ENCODE results near the gene CDH23. TPM values are rescaled to one million over a fixed set of nuclear protein-coding genes. Genes with fewer than 3 reads are reported as not detected.

Gene CDH23
- total RNA-seq, 1 experiment from 2014 or later = 7.8 TPM

DNA sequence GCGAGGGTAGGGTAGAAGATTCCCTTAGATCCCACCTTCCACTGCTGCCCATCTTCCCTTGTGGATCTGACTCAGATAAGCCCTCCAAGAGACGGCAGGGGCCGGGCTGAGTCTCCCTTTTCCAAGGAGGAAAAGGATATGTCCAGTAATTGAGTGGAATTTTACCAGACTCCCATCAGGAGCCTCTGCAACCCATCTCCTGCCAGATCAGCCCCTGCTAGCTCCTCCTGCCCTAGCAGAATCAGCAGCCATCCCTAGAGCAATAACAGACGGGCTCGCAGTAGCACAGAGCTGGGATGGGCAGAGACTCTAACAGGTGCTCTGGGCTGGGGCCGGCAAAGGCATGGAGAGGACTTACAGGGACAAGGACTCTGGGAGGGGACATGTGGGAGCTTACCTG is 249.3 kb downstream of the CDH23 start:
- ChIA-PET CTCF (interaction anchor here (0.6 kb wide), 1 partner anchor 708 kb away, joined by 3 read pairs; the partner anchor contains the start of gene DNAJB12), POLR2A (ENCODE audit: unreplicated experiment) (no interaction called here)
- no TSS peak for BruUV-seq (replicated peaks)

DNA sequence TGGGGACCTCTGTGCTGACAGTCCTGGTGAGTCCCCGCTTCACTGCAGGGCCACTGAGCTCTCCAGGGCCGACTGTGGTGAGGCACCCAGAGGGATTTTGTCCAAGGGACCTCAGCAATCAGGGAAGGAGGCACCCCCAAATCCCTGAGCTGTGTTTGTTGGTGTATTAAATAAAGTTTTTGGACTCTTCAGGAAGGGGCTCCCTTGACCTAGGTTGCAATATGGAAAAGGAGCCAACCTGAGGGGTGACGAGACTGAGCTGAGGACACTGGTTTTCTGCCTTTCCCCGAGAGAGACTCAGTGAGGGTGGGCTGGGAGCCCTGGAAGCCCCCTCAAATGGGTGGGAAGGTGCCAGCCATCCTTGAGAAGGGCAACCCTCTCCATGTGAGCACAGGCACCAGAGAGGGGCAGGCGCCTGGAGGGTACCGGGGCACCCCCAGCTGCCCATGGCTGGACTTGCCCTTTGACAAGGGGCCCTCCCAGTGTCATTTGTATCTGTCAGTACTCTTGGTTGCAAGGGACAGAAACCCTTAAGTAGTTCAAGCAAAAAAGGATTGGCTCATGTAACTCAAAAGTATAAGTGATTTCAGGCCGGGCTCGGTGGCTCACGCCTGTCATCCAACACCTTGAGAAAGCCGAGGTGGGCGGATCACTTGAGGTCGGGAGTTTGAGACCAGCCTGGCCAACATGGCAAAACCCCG is 250.0 kb downstream of the CDH23 start:
- no TSS peak for BruUV-seq (replicated peaks)
- H3K4me1 ChIP-seq (replicated peaks; ENCODE audit: insufficient read depth) = peaks cover 19% of the 10 kb centered on the region

More for the DNA sequence above, 249.3 kb downstream of the CDH23 start:
- Histone ChIP-seq H3K4me1 (replicated peaks; ENCODE audit: insufficient read depth) (peaks cover 19% of the 10 kb centered on the region), H3K27me3 (ENCODE audit: insufficient read depth, low read depth) (no peaks in the 10 kb centered on the region), H3K79me2 (ENCODE audit: low read depth) (no peaks in the 10 kb centered on the region), H3K9me3 (ENCODE audit: insufficient read depth, low read depth) (no peaks in the 10 kb centered on the region), H4K20me1 (ENCODE audit: insufficient read depth) (no peaks in the 10 kb centered on the region), H3K36me3 (ENCODE audit: low read depth) (no peaks in the 10 kb centered on the region), H3F3A (ENCODE audit: insufficient read depth, low read depth) (peaks cover 13% of the 10 kb centered on the region; the same call in 1 of the 2 replicates), H3K9me2 (ENCODE audit: insufficient read depth) (no peaks in the 10 kb centered on the region), H2AFZ (no peak overlapping the region), H3K4me2 (no peak overlapping the region), H3K4me3 (no peak overlapping the region), H3K27ac (no peak overlapping the region)
- no peak for TF ChIP-seq EZH2 (IDR thresholded peaks at IDR 0.05; ENCODE audit: low read depth)
- TF ChIP-seq, protein P1, sequence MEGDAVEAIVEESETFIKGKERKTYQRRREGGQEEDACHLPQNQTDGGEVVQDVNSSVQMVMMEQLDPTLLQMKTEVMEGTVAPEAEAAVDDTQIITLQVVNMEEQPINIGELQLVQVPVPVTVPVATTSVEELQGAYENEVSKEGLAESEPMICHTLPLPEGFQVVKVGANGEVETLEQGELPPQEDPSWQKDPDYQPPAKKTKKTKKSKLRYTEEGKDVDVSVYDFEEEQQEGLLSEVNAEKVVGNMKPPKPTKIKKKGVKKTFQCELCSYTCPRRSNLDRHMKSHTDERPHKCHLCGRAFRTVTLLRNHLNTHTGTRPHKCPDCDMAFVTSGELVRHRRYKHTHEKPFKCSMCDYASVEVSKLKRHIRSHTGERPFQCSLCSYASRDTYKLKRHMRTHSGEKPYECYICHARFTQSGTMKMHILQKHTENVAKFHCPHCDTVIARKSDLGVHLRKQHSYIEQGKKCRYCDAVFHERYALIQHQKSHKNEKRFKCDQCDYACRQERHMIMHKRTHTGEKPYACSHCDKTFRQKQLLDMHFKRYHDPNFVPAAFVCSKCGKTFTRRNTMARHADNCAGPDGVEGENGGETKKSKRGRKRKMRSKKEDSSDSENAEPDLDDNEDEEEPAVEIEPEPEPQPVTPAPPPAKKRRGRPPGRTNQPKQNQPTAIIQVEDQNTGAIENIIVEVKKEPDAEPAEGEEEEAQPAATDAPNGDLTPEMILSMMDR (conservative IDR thresholded peaks at IDR 0.05) = no peak
- intact Hi-C loops (cut with micrococcal nuclease; ENCODE audit: unreplicated experiment) = no loop called here
- no peak for DNase-seq

DNA sequence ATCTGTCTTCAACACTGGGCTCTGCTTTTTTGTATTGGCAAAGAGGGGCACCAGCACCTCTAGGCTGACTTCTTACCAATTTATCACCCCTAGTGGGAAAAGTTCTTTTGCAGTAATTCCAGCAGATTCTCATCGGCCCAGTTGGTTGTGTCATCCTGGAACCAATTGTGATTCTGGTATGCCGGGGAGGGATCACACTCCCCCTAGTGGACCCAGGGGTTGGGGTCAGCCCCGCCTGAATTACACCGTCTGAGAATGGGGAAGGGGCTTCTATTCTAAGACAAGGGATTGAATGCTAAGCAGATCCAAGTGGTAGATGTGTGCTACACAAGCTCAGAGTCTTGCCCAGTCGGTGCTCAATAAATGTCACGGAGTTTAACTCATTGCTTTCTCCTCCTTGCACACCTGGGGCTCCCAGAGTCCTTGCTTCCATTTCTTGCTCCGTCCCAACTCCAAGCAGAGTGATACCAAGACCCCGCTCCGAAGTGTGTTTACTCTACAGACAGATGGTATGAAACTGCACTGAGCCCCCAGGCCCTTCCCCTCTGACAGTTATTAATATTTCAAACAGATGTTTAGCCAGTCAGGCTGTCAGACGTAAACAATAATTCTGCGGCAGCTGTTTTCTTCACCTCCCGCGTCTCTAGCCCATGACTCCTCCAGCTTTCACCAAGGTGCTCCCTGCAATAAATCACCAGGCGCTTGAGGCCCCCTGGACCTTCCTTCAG is 251.0 kb downstream of the CDH23 start:
- CTCF ChIA-PET = no interaction called here
- Histone ChIP-seq H3K79me2 (ENCODE audit: low read depth) (no peaks in the 10 kb centered on the region), H2AFZ (no peak overlapping the region), H3K4me3 (no peak overlapping the region), H3K27me3 (ENCODE audit: insufficient read depth, low read depth) (no peaks in the 10 kb centered on the region), H3K9me3 (ENCODE audit: insufficient read depth, low read depth) (no peaks in the 10 kb centered on the region), H3K27ac (no peak overlapping the region), H4K20me1 (ENCODE audit: insufficient read depth) (no peaks in the 10 kb centered on the region), H3K9me2 (ENCODE audit: insufficient read depth) (no peaks in the 10 kb centered on the region), H3F3A (ENCODE audit: insufficient read depth, low read depth) (peaks cover 13% of the 10 kb centered on the region; the same call in 1 of the 2 replicates), H3K4me1 (replicated peaks; ENCODE audit: insufficient read depth) (peaks cover 19% of the 10 kb centered on the region), H3K36me3 (ENCODE audit: low read depth) (no peaks in the 10 kb centered on the region), H3K4me2 (no peak overlapping the region)
- no peak for TF ChIP-seq EZH2 (IDR thresholded peaks at IDR 0.05; ENCODE audit: low read depth)
- TF ChIP-seq, protein P1 (conservative IDR thresholded peaks at IDR 0.05) = peak; percentile 41
- DNase-seq = no peak
- POLR2A ChIA-PET (ENCODE audit: unreplicated experiment) = no interaction called here
- no TSS peak for BruUV-seq (replicated peaks)
- intact Hi-C loops (cut with micrococcal nuclease; ENCODE audit: unreplicated experiment) = no loop called here

More for the DNA sequence above, 250.0 kb downstream of the CDH23 start:
- Histone ChIP-seq H3K27ac (no peak overlapping the region), H3K4me2 (no peak overlapping the region), H3K9me3 (ENCODE audit: insufficient read depth, low read depth) (no peaks in the 10 kb centered on the region), H3K79me2 (ENCODE audit: low read depth) (no peaks in the 10 kb centered on the region), H2AFZ (no peak overlapping the region), H3F3A (ENCODE audit: insufficient read depth, low read depth) (peaks cover 13% of the 10 kb centered on the region; the same call in 1 of the 2 replicates), H3K27me3 (ENCODE audit: insufficient read depth, low read depth) (no peaks in the 10 kb centered on the region), H4K20me1 (ENCODE audit: insufficient read depth) (no peaks in the 10 kb centered on the region), H3K36me3 (ENCODE audit: low read depth) (no peaks in the 10 kb centered on the region), H3K4me3 (no peak overlapping the region), H3K9me2 (ENCODE audit: insufficient read depth) (no peaks in the 10 kb centered on the region)
- DNase-seq = no peak
- intact Hi-C loops (cut with micrococcal nuclease; ENCODE audit: unreplicated experiment) = no loop called here
- ChIA-PET POLR2A (ENCODE audit: unreplicated experiment) (no interaction called here), CTCF (interaction anchor here (0.6 kb wide), 1 partner anchor 708 kb away, joined by 3 read pairs; the partner anchor contains the start of gene DNAJB12)
- TF ChIP-seq, protein P1 (conservative IDR thresholded peaks at IDR 0.05) = no peak
- TF ChIP-seq EZH2 (IDR thresholded peaks at IDR 0.05; ENCODE audit: low read depth) = no peak
